ENCODE results near the gene ERVK3-1.

GRCh38 chr19:58364146-58364545 lies 59.0 kb downstream of the ERVK3-1 start:
- no peak for TF ChIP-seq FOXM1 (IDR thresholded peaks at IDR 0.05; ENCODE audit: low read depth)
- TF ChIP-seq USF1 (IDR thresholded peaks at IDR 0.05; ENCODE audit: borderline replicate concordance, low read depth): no peak
- TF ChIP-seq TAF1 (IDR thresholded peaks at IDR 0.05; ENCODE audit: borderline replicate concordance, low read depth, low read length): no peak
- TF ChIP-seq POLR2AphosphoS5 (IDR thresholded peaks at IDR 0.05; ENCODE audit: low read depth, low read length): no peak
- no peak for TF ChIP-seq MAX (IDR thresholded peaks at IDR 0.05; ENCODE audit: low read depth)
- no peak for TF ChIP-seq ELF1 (IDR thresholded peaks at IDR 0.05)
